Anterior cingulate cortex (tissue), 58 donors: Measurements from ENCODE around the gene GSG1L.

Experiments used
- DNase-seq, 58 donors: peaks; one replicate each; lab custom pipeline; 2025; lab: John Stamatoyannopoulos, UW

The GSG1L gene

DNA sequence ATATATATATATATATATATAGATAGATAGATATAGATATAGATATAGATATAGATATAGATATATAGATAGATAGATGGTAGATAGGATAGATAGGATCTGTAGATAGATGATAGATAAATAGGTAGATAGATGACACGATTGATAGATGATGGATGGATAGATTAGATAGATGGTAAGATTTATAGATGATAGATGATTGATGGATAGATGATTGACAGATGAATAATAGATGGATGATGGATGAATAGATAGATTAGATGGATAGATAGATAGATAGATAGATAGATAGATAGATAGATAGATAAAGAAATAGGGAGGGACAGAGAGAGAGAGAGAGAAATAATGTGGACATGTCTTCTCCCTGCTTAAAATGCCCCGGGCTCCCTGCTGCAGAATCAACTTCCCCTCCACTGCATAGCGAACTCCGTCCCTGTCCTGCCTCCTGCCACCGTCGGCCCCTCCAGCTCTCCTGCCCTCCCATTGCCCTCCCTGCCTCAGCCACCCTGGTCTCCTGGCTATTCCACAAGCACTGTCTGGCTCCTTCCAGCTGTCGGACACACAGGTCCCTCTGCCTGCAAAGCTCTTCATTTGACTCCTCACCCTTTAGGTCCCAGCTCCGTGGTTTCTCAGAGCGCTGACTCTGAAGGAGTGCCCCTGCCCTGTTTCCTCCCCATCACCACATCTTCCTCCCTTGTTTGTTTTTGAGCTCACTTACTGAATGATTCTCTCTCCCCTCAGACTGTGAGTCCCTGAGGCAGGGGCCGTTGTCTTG, 259.6 kb downstream of the GSG1L start:
- DNase-seq = no peak

DNA sequence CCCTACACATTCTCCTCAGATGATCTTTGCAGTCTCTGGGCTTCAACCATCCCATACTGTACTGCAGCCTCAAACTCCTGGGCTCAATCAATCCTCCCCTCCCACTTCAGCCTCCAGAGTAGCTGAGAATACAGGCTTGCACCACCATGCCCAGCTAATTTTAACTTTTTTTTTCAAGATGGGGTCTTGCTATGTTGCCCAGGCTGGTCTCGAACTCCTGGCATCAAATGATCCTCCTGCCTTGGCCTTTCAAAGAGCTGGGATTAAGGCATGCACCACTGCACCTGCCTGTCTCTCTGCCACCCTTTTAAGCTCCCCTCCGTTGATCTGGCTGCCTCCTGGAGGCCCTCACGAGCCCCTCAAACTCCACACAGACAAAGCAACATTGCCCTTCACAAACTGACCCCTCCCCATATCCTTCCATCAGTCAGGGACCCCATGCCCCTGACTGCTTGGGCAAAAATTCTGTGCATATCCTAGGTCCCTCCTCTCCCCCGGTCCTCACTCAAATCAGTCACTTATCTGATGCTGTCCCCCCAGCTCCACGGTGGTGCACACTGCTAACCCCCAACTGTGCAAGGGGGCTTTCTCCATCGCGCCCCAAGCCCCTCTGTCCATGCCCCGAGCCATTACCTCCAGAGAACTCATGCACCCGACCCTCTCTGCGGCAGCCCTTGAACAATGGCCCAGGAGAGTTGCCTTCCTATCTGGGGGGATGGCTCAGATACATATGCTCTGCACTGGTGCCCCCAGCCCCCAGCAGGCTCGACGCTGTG, 260.7 kb downstream of the GSG1L start:
- DNase-seq = no peak

- DNase-seq = peak in 7 of 58 donors; percentile 3 to 38 (median 21)
Observed at GRCh38 chr16:27801289-27801945, 262.1 kb downstream of the GSG1L start.

- DNase-seq = no peak
Observed at GRCh38 chr16:27800817-27801216, 262.7 kb downstream of the GSG1L start.

GRCh38 chr16:27799896-27800295, 263.6 kb downstream of the GSG1L start:
- DNase-seq = no peak

DNA sequence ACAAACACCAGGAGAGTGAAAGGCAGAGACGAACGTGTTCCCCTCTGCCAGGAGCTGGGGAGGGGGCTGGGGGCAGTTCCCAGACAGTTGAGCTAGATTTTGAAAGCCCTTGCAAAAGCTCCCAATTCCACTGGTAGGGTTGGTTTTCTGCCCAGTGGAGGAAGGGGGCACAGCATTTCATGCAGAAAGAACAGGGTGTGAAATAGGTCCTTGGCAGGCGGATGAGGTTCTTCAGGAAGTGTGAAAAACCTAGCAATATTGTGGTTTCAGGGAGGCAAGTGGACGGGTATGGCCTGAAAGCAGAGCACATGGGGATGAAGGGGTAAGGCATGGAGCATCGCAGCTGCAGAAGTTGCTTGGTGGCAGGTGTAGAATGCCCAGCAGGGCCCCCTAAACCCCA, 265.3 kb downstream of the GSG1L start:
- peak in 25 of 58 donors; percentile 9 to 70 (median 34) for DNase-seq

GRCh38 chr16:27795992-27796614, 267.4 kb downstream of the GSG1L start:
- DNase-seq = no peak

DNA sequence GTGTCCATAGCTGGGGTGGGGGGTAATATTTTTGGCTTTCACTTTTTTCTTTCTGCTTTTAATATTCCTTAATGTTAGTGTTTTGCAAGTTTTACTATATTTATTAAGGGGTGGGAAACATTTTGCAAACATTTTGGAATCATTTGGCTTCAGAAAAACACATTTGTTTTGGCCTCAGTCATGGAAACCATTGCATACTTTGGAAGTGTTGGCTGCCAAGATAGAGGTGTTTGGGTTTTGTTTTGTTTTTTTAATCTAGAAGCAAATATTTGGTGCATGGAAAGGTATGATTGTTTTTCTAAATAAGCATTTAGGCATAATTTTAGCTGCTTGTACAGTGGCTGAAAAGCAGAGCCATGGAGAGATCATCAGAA, 270.3 kb downstream of the GSG1L start:
- no peak for DNase-seq

- DNase-seq = no peak
Observed at GRCh38 chr16:27792486-27793248, 270.8 kb downstream of the GSG1L start.

DNA sequence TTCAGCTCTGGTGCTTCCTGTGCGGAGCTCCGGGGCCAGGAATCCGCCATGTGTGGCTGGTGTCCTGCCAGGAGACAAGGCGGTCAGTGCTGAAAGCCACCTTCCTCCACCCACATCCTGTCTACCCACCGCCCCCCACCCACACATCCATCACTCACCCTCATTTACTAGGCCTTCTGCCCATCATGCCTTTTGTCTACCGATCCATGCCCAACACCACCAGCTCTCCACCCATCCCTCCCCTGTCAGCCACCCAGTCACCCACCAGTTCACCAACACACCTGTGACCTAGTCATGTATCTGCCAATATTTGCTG, 272.2 kb downstream of the GSG1L start:
- DNase-seq = no peak

DNA sequence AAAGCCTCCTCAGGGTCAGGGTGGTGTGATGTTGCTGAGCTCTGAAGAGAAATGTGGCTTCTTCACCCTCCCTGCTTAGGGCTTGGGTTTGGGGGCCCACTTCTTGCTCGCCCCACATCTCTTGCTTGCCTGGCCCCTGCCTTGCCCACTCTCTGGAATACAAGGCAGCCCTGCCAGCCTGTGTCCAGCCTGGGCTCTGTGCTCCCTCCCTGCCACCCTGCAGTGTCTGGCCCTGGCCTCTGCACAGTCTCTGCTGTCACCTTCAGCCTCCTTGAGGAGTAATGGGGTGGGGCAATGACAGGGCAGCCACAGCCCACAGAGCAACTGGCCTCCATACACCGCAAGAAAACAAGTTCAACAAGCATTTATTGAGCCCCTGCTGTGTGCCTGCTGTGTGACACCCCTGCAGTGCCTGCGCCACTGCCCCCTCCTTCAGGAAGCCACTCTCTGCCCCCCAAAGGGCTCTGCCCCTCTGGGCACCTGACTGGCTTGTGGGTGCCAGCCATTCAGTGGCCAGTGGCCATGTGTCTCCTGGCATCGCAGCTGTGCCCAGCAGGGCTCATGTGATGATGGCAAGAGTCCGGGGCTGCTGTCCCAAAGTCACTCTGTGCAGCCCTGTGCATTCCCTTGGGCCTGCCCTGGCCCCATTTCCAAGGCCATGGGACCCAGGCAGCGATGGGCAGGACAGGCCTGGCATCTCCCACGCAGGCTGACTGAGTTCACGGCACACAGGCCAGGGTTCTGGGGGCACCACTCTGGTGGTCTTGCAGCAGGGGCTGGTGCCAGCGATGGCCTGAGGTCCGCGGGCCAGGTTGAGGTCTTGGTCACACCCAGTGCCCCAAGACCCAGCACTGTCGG, 272.7 kb downstream of the GSG1L start:
- peak in 1 of 58 donors; percentile 12 for DNase-seq

- no peak for DNase-seq
Observed at GRCh38 chr16:27789595-27790241, 273.8 kb downstream of the GSG1L start.

GRCh38 chr16:27789150-27789549, 274.4 kb downstream of the GSG1L start:
- no peak for DNase-seq

GRCh38 chr16:27787665-27788064, 275.8 kb downstream of the GSG1L start:
- no peak for DNase-seq

- DNase-seq = peak in 19 of 58 donors; percentile 16 to 71 (median 33)
Observed at GRCh38 chr16:27786923-27787625, 276.4 kb downstream of the GSG1L start.

DNA sequence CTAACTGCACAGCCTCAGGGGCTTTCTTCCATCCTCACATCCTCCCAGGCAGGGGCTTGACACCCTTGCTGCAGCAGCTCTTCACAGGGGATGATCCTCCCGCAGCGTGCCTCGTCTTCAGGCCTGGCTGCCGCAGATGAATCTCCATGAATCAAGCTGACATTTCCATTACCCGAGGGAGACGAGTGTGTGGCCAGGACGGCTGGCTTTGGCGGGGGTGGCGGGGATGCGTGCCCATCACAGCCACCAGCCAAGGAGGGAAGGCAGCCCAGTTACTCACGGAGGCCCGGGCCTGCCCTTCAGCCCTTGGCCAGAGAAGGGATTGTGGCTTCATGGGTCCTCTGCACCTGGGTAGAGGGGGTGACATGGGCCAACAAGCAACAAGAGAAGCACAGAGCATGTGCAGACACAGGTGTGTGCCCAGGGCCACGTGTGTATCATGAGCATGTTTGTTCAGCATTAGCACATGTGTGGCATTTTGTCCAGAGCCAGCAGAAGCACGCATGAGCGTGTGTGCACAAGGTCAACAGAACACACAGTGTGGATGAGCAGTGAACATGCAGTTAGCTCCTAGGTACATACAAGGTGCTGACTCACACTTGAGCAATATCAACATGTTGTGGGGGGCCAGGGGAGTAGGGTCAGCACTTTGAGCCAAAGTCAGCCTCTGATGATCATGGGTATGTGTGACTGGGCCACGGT, 277.1 kb downstream of the GSG1L start:
- peak in 2 of 58 donors; percentile 10 to 39 for DNase-seq

- no peak for DNase-seq
Observed at GRCh38 chr16:27785307-27785678, 278.2 kb downstream of the GSG1L start.
